SK-N-SH treated with all-trans-retinoic acid at 6 μM for 48 hours (cell line): ENCODE measurements around the gene NDFIP1.

Source experiments
- ATAC-seq: fragments of 200-7000 bp; cut with Tn5 transposase; 3 replicates; pipeline ENCODE4 v1.9.1; 2020; ENCODE audit warnings: mild to moderate bottlenecking, moderate library complexity
- ARNTL ChIP-seq: fragments of 450-650 bp; formaldehyde crosslinking; IDR thresholded peaks from 2 replicates; pipeline ENCODE4 v1.5.0; 2020; ENCODE audit warnings: low read depth, mild to moderate bottlenecking, moderate library complexity, borderline replicate concordance
- BACH2 ChIP-seq: fragments of 250-450 bp; sonication (Bioruptor Pico); IDR thresholded peaks from 2 replicates; pipeline ENCODE4 v1.9.0; 2021; ENCODE audit warnings: mild to moderate bottlenecking, borderline replicate concordance
- CREB5 ChIP-seq: fragments of 250-450 bp; sonication (Bioruptor Pico); IDR thresholded peaks from 2 replicates; pipeline ENCODE4 v1.5.1; 2020; ENCODE audit warnings: low read depth, mild to moderate bottlenecking, moderate library complexity
- CSDC2 ChIP-seq: fragments of 250-450 bp; sonication (Bioruptor Pico); IDR thresholded peaks from 2 replicates; pipeline ENCODE4 v1.5.0; 2020; ENCODE audit warnings: mild to moderate bottlenecking, moderate library complexity
- CSRNP3 ChIP-seq: fragments of 250-450 bp; sonication (Bioruptor Pico); IDR thresholded peaks from 2 replicates; pipeline ENCODE4 v1.5.1; 2021; ENCODE audit warnings: mild to moderate bottlenecking, moderate library complexity
- ESRRG ChIP-seq: fragments of 250-450 bp; sonication (Bioruptor Pico); IDR thresholded peaks from 2 replicates; pipeline ENCODE4 v1.6.1; 2021; ENCODE audit warnings: mild to moderate bottlenecking
- ISL1 ChIP-seq: fragments of 250-450 bp; sonication (Bioruptor Pico); IDR thresholded peaks from 2 replicates; pipeline ENCODE4 v2.1.2; 2022; ENCODE audit warnings: mild to moderate bottlenecking, moderate library complexity
- OSR1 ChIP-seq: fragments of 250-450 bp; sonication (Bioruptor Pico); IDR thresholded peaks from 2 replicates; pipeline ENCODE4 v1.8.0; 2022; ENCODE audit warnings: moderate library complexity, mild to moderate bottlenecking, inconsistent platforms
- PPARA ChIP-seq: fragments of 250-450 bp; sonication (Bioruptor Pico); IDR thresholded peaks from 2 replicates; pipeline ENCODE4 v1.5.0; 2020; ENCODE audit warnings: mild to moderate bottlenecking, borderline replicate concordance
- RARB ChIP-seq: fragments of 250-450 bp; sonication (Bioruptor Pico); IDR thresholded peaks from 2 replicates; pipeline ENCODE4 v1.8.0; 2021; ENCODE audit warnings: mild to moderate bottlenecking, moderate library complexity
- SNAI2 ChIP-seq: fragments of 250-450 bp; sonication (Bioruptor Pico); IDR thresholded peaks from 2 replicates; pipeline ENCODE4 v1.5.0; 2020; ENCODE audit warnings: mild to moderate bottlenecking, moderate library complexity
- TOX ChIP-seq: fragments of 250-450 bp; sonication (Bioruptor Pico); IDR thresholded peaks from 2 replicates; pipeline ENCODE4 v1.8.0; 2021; ENCODE audit warnings: mild to moderate bottlenecking, moderate library complexity, borderline replicate concordance
- TSHZ2 ChIP-seq: fragments of 250-450 bp; sonication (Bioruptor Pico); IDR thresholded peaks from 2 replicates; pipeline ENCODE4 v1.5.0; 2020; ENCODE audit warnings: mild to moderate bottlenecking, moderate library complexity
- ZC3H10 ChIP-seq: fragments of 250-450 bp; sonication (Bioruptor Pico); IDR thresholded peaks from 2 replicates; pipeline ENCODE4 v1.5.1; 2021; ENCODE audit warnings: mild to moderate bottlenecking, moderate library complexity
- ZFP3 ChIP-seq: fragments of 250-450 bp; sonication (Bioruptor Pico); IDR thresholded peaks from 2 replicates; pipeline ENCODE4 v1.5.0; 2020; ENCODE audit warnings: mild to moderate bottlenecking, moderate library complexity
- ZFP30 ChIP-seq: fragments of 450-650 bp; formaldehyde crosslinking; IDR thresholded peaks from 2 replicates; pipeline ENCODE4 v1.5.0; 2022; ENCODE audit warnings: mild to moderate bottlenecking, moderate library complexity
- ZNF565 ChIP-seq: fragments of 450-650 bp; formaldehyde crosslinking; conservative IDR thresholded peaks from 2 replicates; pipeline ENCODE4 v1.5.0; 2020; ENCODE audit warnings: low read depth, mild to moderate bottlenecking, moderate library complexity
- ZNF70 ChIP-seq: fragments of 450-650 bp; formaldehyde crosslinking; IDR thresholded peaks from 2 replicates; pipeline ENCODE4 v1.5.0; 2020; ENCODE audit warnings: mild to moderate bottlenecking, moderate library complexity
- ZNF8 ChIP-seq: fragments of 450-650 bp; formaldehyde crosslinking; IDR thresholded peaks from 2 replicates; pipeline ENCODE4 v1.5.0; 2020; ENCODE audit warnings: mild to moderate bottlenecking, moderate library complexity
- TF ChIP-seq, protein P1 (sequence below): fragments of 250-450 bp; sonication (Bioruptor Pico); IDR thresholded peaks from 2 replicates; pipeline ENCODE4 v1.8.0; 2020; ENCODE audit warnings: mild to moderate bottlenecking, moderate library complexity, borderline replicate concordance
- TF ChIP-seq, protein P2 (sequence below): fragments of 250-450 bp; sonication (Bioruptor Pico); IDR thresholded peaks from 2 replicates; pipeline ENCODE4 v1.8.0; 2021; ENCODE audit warnings: low read depth, mild to moderate bottlenecking, moderate library complexity, borderline replicate concordance

NDFIP1 gene

DNA sequence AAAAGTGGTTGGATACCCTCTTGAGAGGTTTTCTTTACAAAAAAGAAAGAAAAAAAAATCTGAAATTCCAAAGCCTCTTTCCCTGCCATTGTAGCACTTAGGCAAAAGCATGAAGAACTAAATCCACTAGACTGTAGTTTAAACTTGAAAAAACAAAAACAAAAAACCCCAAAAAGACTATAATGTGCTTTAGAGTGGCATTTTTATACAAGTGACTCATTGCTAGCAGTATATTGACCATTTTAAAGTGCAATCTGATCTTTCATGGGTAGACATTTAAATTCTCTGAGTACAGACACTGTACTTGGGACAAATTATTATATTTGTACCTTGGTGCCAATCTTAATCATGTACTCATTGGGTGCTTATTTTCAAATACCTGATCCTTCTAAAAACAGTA, 50.8 kb downstream of the NDFIP1 start:
- ATAC-seq, result no peak
- TF ChIP-seq ESRRG (CRISPR knock-in tag) (no peak), ISL1 (CRISPR knock-in tag) (no peak), TOX (no peak), ZNF70 (CRISPR knock-in tag) (no peak)
- TF ChIP-seq, protein P1, sequence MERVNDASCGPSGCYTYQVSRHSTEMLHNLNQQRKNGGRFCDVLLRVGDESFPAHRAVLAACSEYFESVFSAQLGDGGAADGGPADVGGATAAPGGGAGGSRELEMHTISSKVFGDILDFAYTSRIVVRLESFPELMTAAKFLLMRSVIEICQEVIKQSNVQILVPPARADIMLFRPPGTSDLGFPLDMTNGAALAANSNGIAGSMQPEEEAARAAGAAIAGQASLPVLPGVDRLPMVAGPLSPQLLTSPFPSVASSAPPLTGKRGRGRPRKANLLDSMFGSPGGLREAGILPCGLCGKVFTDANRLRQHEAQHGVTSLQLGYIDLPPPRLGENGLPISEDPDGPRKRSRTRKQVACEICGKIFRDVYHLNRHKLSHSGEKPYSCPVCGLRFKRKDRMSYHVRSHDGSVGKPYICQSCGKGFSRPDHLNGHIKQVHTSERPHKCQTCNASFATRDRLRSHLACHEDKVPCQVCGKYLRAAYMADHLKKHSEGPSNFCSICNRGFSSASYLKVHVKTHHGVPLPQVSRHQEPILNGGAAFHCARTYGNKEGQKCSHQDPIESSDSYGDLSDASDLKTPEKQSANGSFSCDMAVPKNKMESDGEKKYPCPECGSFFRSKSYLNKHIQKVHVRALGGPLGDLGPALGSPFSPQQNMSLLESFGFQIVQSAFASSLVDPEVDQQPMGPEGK (CRISPR knock-in tag), result no peak

DNA sequence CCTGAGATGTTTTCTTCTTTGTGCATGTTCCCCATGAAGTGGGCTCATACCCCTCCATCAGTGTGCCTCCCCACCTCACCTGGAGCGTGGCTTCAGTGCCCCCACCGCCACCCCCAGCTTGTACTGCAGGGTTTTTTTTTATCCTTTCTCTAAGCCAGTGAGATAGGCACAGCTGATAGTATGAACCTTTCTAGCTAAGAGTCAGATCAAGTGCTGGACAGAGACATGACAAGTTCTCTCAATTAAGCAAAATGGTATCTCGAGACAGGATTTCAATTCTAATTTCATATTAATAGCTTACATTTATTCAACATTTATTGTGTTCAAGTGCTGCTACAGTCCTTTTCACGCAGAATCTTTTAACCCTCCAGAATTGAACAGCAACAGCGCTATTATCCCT, 55.7 kb downstream of the NDFIP1 start:
- no peak for TF ChIP-seq OSR1 (CRISPR knock-in tag)
- TF ChIP-seq ARNTL, result no peak
- TF ChIP-seq TSHZ2 (CRISPR knock-in tag), result no peak
- TF ChIP-seq ZFP3, result no peak
- TF ChIP-seq CSDC2 (CRISPR knock-in tag), result no peak
- no peak for TF ChIP-seq ISL1 (CRISPR knock-in tag)
- TF ChIP-seq RARB (CRISPR knock-in tag), result no peak
- TF ChIP-seq, protein P2, sequence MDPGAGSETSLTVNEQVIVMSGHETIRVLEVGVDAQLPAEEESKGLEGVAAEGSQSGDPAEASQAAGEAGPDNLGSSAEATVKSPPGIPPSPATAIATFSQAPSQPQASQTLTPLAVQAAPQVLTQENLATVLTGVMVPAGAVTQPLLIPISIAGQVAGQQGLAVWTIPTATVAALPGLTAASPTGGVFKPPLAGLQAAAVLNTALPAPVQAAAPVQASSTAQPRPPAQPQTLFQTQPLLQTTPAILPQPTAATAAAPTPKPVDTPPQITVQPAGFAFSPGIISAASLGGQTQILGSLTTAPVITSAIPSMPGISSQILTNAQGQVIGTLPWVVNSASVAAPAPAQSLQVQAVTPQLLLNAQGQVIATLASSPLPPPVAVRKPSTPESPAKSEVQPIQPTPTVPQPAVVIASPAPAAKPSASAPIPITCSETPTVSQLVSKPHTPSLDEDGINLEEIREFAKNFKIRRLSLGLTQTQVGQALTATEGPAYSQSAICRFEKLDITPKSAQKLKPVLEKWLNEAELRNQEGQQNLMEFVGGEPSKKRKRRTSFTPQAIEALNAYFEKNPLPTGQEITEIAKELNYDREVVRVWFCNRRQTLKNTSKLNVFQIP, result no peak
- no peak for TF ChIP-seq CREB5
- no peak for TF ChIP-seq ZNF8 (CRISPR knock-in tag)
- no peak for TF ChIP-seq ZFP30 (CRISPR knock-in tag)
- no peak for TF ChIP-seq ZC3H10 (CRISPR knock-in tag)
- TF ChIP-seq, protein P1 (CRISPR knock-in tag), result no peak
- TF ChIP-seq ZNF565 (CRISPR knock-in tag), result no peak
- TF ChIP-seq ZNF70 (CRISPR knock-in tag), result no peak
- no peak for TF ChIP-seq SNAI2 (CRISPR knock-in tag)
- ATAC-seq, result no peak

DNA sequence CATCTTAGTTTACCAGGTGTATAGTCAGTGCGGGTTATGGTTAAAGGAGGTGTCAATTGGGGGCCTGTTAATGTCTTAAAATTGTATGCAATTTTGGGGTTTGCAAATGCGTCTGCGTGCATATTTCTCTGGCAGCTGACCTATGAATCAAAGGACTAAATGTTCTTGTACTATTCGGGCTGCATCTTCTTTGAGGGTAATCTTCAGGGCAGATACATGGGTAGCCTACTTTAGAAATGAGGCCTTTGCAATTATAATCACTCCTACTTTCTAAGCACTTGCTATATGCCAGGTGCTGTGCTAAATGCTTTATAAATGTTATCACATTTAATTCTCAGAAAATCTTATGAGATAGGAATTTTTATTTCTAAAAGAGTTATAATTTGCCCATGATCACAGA, 58.2 kb downstream of the NDFIP1 start:
- ATAC-seq, result no peak
- TF ChIP-seq CSDC2 (CRISPR knock-in tag) (no peak), ESRRG (CRISPR knock-in tag) (no peak), CREB5 (no peak), ZNF70 (CRISPR knock-in tag) (no peak), ISL1 (CRISPR knock-in tag) (no peak), OSR1 (CRISPR knock-in tag) (no peak), ZC3H10 (CRISPR knock-in tag) (no peak), BACH2 (CRISPR knock-in tag) (no peak), ZNF8 (CRISPR knock-in tag) (no peak), PPARA (CRISPR knock-in tag) (no peak), CSRNP3 (CRISPR knock-in tag) (no peak), ZNF565 (CRISPR knock-in tag) (no peak)
- TF ChIP-seq, protein P2, result no peak
